IPS DF 19.7 (cell line): Measurements from ENCODE around the gene KIF26B.

Experiments
- DNase-seq: peaks from one replicate; pipeline ENCODE4 v3.0.0-alpha.2; 2013; ENCODE audit warnings: low read depth, low spot score

The KIF26B gene

GRCh38 chr1:245172026-245172425 is 17.2 kb downstream of the KIF26B start:
- DNase-seq: no peak

GRCh38 chr1:245172829-245173228 is 18.0 kb downstream of the KIF26B start:
- no peak for DNase-seq

- DNase-seq: no peak
Measured at GRCh38 chr1:245173446-245174211, 18.8 kb downstream of the KIF26B start.

- DNase-seq: no peak
Measured at GRCh38 chr1:245177071-245177900, 22.5 kb downstream of the KIF26B start.

- DNase-seq: no peak
Measured at GRCh38 chr1:245179706-245180105, 24.9 kb downstream of the KIF26B start.

- no peak for DNase-seq
Measured at GRCh38 chr1:245180496-245181157, 25.8 kb downstream of the KIF26B start.

- DNase-seq: no peak
Measured at GRCh38 chr1:245181158-245181517, 26.4 kb downstream of the KIF26B start.

- DNase-seq: no peak
Measured at GRCh38 chr1:245182028-245182427, 27.2 kb downstream of the KIF26B start.

- DNase-seq: no peak
Measured at GRCh38 chr1:245183429-245183828, 28.6 kb downstream of the KIF26B start.

GRCh38 chr1:245184779-245185178 is 30.0 kb downstream of the KIF26B start:
- DNase-seq: no peak

- no peak for DNase-seq
Measured at GRCh38 chr1:245188403-245188802, 33.6 kb downstream of the KIF26B start.

- DNase-seq: no peak
Measured at GRCh38 chr1:245195398-245195797, 40.6 kb downstream of the KIF26B start.

- no peak for DNase-seq
Measured at GRCh38 chr1:245197121-245197520, 42.3 kb downstream of the KIF26B start.

- DNase-seq: no peak
Measured at GRCh38 chr1:245197911-245198379, 43.2 kb downstream of the KIF26B start.

GRCh38 chr1:245198748-245199516 is 44.1 kb downstream of the KIF26B start:
- no peak for DNase-seq

GRCh38 chr1:245200146-245200545 is 45.4 kb downstream of the KIF26B start:
- no peak for DNase-seq

GRCh38 chr1:245201201-245201600 is 46.4 kb downstream of the KIF26B start:
- DNase-seq: no peak

GRCh38 chr1:245201827-245202226 is 47.0 kb downstream of the KIF26B start:
- DNase-seq: no peak

GRCh38 chr1:245205396-245205795 is 50.6 kb downstream of the KIF26B start:
- DNase-seq: no peak

GRCh38 chr1:245205864-245206263 is 51.1 kb downstream of the KIF26B start:
- no peak for DNase-seq

GRCh38 chr1:245207056-245207638 is 52.4 kb downstream of the KIF26B start:
- DNase-seq: no peak
